Panc1 (cell line): Measurements from ENCODE around the gene DLGAP1.

ENCODE experiments used
- POLR2AphosphoS5 ChIP-seq: IDR thresholded peaks from 2 replicates; pipeline ENCODE4 v1.6.1; 2012; ENCODE audit warnings: mild to moderate bottlenecking, low read depth, low read length, moderate library complexity
- TF ChIP-seq, protein P1 (sequence below): fragments of 450-650 bp; IDR thresholded peaks from 2 replicates; pipeline ENCODE4 v1.5.1; 2017; ENCODE audit warnings: mild to moderate bottlenecking

GRCh38 chr18:3540805-3541548 lies 914.1 kb downstream of the DLGAP1 start:
- TF ChIP-seq, protein P1, sequence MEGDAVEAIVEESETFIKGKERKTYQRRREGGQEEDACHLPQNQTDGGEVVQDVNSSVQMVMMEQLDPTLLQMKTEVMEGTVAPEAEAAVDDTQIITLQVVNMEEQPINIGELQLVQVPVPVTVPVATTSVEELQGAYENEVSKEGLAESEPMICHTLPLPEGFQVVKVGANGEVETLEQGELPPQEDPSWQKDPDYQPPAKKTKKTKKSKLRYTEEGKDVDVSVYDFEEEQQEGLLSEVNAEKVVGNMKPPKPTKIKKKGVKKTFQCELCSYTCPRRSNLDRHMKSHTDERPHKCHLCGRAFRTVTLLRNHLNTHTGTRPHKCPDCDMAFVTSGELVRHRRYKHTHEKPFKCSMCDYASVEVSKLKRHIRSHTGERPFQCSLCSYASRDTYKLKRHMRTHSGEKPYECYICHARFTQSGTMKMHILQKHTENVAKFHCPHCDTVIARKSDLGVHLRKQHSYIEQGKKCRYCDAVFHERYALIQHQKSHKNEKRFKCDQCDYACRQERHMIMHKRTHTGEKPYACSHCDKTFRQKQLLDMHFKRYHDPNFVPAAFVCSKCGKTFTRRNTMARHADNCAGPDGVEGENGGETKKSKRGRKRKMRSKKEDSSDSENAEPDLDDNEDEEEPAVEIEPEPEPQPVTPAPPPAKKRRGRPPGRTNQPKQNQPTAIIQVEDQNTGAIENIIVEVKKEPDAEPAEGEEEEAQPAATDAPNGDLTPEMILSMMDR: no peak
- TF ChIP-seq POLR2AphosphoS5: no peak
